ENCODE measurements around the gene AGAP5.

- TF ChIP-seq SIN3A (IDR thresholded peaks at IDR 0.05; ENCODE audit: borderline replicate concordance, insufficient read depth, low read length) (no peak), TAF1 (IDR thresholded peaks at IDR 0.05; ENCODE audit: borderline replicate concordance, insufficient read depth, low read length) (no peak), POLR2AphosphoS5 (IDR thresholded peaks at IDR 0.05; ENCODE audit: low read depth, low read length) (no peak)
These were observed 44.2 kb downstream of the AGAP5 start for GRCh38 chr10:73653701-73654100.

Data from PFSK-1 (cell line).